ENCODE measurements around the gene COX5B. TPM values are rescaled to one million over a fixed set of nuclear protein-coding genes. Genes with fewer than 3 reads are reported as not detected.

The COX5B gene
- total RNA-seq, 4 donors from 2014 or later, result 248 to 409 (median 335) TPM

- H3K4me3 ChIP-seq, result no peak overlapping the region
- peaks cover 0 to 31% (median 15%) of the 10 kb centered on the region in 4 donors for H3K4me1 ChIP-seq
- H3K9me3 ChIP-seq, result peaks cover 0 to 16% (median 0%) of the 10 kb centered on the region in 4 donors
- TF ChIP-seq POLR2A (IDR thresholded peaks at IDR 0.05) (no peak), CTCF (IDR thresholded peaks at IDR 0.05) (no peak), EP300 (IDR thresholded peaks at IDR 0.05) (no peak)
- H3K27me3 ChIP-seq, result no peaks in the 10 kb centered on the region
- WGBS, 2 donors, result 95% methylated on average over 32 to 37 of the region's 37 CpGs
- peaks cover 0 to 76% (median 9%) of the 10 kb centered on the region in 3 donors for H3K36me3 ChIP-seq
- DNase-seq (ENCODE audit: low spot score in 2 of 2), result no peak
- H3K27ac ChIP-seq, result no peak overlapping the region
These were observed 12.3 kb downstream of the COX5B start for GRCh38 chr2:97657986-97658690.

- Histone ChIP-seq H3K27ac (no peak overlapping the region), H3K9me3 (peaks cover 0 to 12% (median 0%) of the 10 kb centered on the region in 4 donors), H3K4me1 (peaks cover 0 to 31% (median 15%) of the 10 kb centered on the region in 4 donors), H3K36me3 (peaks cover 0 to 71% (median 9%) of the 10 kb centered on the region in 3 donors), H3K4me3 (no peak overlapping the region), H3K27me3 (no peaks in the 10 kb centered on the region)
- TF ChIP-seq CTCF (IDR thresholded peaks at IDR 0.05), result no peak
- TF ChIP-seq EP300 (IDR thresholded peaks at IDR 0.05), result no peak
- TF ChIP-seq POLR2A (IDR thresholded peaks at IDR 0.05), result no peak
- 87 to 89% methylated on average over 13 of the region's 13 CpGs for WGBS, 2 donors
- no peak for DNase-seq (ENCODE audit: low spot score in 2 of 2)
These were observed 12.9 kb downstream of the COX5B start for GRCh38 chr2:97658691-97659157.

GRCh38 chr2:97659256-97660043, 13.6 kb downstream of the COX5B start:
- TF ChIP-seq POLR2A (IDR thresholded peaks at IDR 0.05), result no peak
- no peak for DNase-seq (ENCODE audit: low spot score in 2 of 2)
- peaks cover 0 to 5% (median 0%) of the 10 kb centered on the region in 4 donors for H3K9me3 ChIP-seq
- 88 to 90% methylated on average over 21 to 28 of the region's 29 CpGs for WGBS, 2 donors
- H3K36me3 ChIP-seq, result peaks cover 0 to 64% (median 9%) of the 10 kb centered on the region in 3 donors
- H3K4me3 ChIP-seq, result no peak overlapping the region
- peaks cover 0 to 31% (median 15%) of the 10 kb centered on the region in 4 donors for H3K4me1 ChIP-seq
- no peaks in the 10 kb centered on the region for H3K27me3 ChIP-seq
- no peak overlapping the region for H3K27ac ChIP-seq

GRCh38 chr2:97660044-97660774, 14.3 kb downstream of the COX5B start:
- TF ChIP-seq CTCF (IDR thresholded peaks at IDR 0.05), result no peak
- WGBS, 2 donors, result 93 to 94% methylated on average over 19 to 20 of the region's 20 CpGs
- peak overlapping the region in 2 of 4 donors; percentile 26 to 99 for H3K27ac ChIP-seq
- no peak overlapping the region for H3K4me3 ChIP-seq
- peaks cover 0 to 57% (median 9%) of the 10 kb centered on the region in 3 donors for H3K36me3 ChIP-seq
- DNase-seq (ENCODE audit: low spot score in 2 of 2), result no peak
- H3K9me3 ChIP-seq, result no peaks in the 10 kb centered on the region
- peaks cover 0 to 38% (median 15%) of the 10 kb centered on the region in 4 donors for H3K4me1 ChIP-seq
- no peaks in the 10 kb centered on the region for H3K27me3 ChIP-seq

GRCh38 chr2:97660775-97661389, 15.0 kb downstream of the COX5B start:
- 70 to 81% methylated on average over 12 to 16 of the region's 18 CpGs for WGBS, 2 donors
- H3K9me3 ChIP-seq, result no peaks in the 10 kb centered on the region
- peaks cover 0 to 50% (median 9%) of the 10 kb centered on the region in 3 donors for H3K36me3 ChIP-seq
- H3K4me1 ChIP-seq, result peaks cover 0 to 41% (median 15%) of the 10 kb centered on the region in 4 donors
- H3K4me3 ChIP-seq, result no peak overlapping the region
- H3K27me3 ChIP-seq, result no peaks in the 10 kb centered on the region
- no peak for TF ChIP-seq CTCF (IDR thresholded peaks at IDR 0.05)
- no peak for TF ChIP-seq POLR2A (IDR thresholded peaks at IDR 0.05)
- no peak for TF ChIP-seq EP300 (IDR thresholded peaks at IDR 0.05)
- no peak for DNase-seq (ENCODE audit: low spot score in 2 of 2)
- H3K27ac ChIP-seq, result peak overlapping the region in 2 of 4 donors; percentile 26 to 99
